NCI-H1436 treated with DMSO at 0.1 percent for 48 hours (cell line): ENCODE measurements around the gene GPR183.

ENCODE experiments used
- DNase-seq: peaks from one replicate; lab custom pipeline; 2025; lab: John Stamatoyannopoulos, UW

The GPR183 gene

GRCh38 chr13:99311748-99312492 is 4.7 kb upstream of the GPR183 start:
- no peak for DNase-seq

- no peak for DNase-seq
Observed at GRCh38 chr13:99311137-99311536, 3.9 kb upstream of the GPR183 start.

- no peak for DNase-seq
Observed at GRCh38 chr13:99310382-99311031, 3.3 kb upstream of the GPR183 start.

GRCh38 chr13:99308471-99309087 is 1.4 kb upstream of the GPR183 start:
- no peak for DNase-seq

- DNase-seq, result no peak
Observed at GRCh38 chr13:99307648-99308339, 595 bp upstream of the GPR183 start.

DNA sequence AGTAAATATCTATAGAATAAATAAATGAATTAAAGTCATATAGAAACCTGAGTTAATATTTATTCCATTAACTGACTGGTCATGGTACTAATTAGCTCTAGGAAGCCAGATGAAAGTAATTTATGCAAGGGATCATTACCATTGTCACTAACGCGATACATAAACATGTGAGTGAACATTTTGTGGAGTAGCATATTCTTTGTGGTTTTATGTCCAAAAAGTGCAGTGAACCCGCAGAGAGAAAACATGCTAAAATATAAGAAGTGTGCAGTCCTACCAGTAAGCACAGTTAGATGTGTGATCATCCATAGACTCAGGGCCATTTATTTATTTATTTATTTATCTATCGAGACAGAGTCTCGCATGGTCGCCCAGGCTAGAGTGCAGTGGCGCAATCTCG is 1.6 kb downstream of the GPR183 start:
- DNase-seq, result no peak

DNA sequence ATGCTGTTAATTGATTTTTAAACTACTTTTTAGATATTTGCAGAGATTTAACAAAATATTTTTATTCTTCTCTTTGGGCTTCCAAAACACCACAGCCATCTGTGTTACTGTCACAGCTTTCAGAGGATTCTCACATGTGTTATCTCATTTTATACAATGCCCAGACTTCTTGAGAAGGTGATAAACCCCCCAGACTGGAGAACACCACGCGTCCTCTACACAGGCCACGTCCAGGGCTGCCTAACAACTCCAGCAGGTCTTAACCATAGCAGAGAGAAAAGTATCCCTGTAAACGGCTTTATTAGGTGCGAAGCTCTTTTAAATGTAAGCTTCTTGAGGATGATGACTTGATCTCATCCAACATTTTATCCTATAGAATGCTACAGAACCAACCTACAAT is 2.0 kb downstream of the GPR183 start:
- DNase-seq, result no peak

DNA sequence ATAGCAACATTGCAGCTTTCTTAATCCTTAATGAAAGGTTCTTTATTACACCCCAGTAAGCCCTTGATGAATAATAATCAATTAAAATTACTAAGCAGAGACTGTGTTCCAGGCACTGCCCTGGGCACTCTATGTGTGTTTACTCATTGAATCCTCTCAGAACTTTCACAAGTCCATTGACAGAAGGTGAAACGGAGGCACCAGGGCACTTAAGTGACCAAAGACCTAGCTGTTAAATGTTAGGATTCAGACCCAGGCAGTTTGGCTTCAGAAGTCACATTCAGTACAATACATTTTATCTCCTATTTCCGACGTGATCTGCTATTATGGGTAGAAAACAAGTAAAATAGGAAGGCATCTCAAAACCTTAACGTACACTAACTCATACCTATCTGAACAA is 2.7 kb downstream of the GPR183 start:
- no peak for DNase-seq

- DNase-seq, result no peak
Observed at GRCh38 chr13:99303863-99304521, 3.2 kb downstream of the GPR183 start.

DNA sequence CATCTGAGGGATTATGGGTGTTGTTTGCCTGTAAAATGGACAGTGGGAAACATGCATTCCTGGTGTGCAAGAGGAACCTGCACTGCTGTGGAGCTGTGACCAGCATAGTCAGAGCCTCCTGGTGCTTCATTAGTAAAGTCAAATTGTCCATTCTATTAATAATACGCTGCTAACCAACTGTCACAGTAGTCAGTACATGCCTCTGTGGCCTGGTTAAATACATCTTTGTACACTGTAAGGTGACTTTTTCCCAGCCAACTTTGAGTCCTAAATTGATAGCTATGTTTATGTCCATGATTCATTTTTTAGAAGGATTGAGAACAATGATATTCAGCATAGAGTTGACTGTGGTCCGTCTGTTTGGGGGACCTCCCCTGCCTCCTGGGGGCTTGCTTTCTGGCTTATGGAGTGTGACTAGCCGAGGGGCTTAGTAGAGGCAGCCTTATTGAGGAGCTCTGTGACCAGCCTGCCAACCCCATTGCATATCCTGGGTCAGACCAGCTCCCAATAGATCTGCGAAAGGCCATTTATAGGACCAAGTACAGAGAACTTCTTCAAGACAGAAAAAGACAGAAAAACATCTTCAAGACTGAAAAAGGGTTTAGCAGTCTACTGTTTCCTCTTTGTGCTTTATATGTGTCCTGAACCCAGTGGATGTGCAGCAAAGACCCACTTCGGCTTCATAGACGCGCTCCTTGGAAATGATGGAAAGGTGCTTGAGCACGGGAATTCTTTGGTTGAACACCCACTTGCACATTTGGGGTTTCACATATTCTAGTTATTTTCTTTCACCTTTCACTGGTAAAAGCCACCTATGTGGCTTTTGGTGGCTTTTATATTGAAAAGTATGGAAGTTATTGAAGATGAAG is 4.3 kb downstream of the GPR183 start:
- no peak for DNase-seq

DNA sequence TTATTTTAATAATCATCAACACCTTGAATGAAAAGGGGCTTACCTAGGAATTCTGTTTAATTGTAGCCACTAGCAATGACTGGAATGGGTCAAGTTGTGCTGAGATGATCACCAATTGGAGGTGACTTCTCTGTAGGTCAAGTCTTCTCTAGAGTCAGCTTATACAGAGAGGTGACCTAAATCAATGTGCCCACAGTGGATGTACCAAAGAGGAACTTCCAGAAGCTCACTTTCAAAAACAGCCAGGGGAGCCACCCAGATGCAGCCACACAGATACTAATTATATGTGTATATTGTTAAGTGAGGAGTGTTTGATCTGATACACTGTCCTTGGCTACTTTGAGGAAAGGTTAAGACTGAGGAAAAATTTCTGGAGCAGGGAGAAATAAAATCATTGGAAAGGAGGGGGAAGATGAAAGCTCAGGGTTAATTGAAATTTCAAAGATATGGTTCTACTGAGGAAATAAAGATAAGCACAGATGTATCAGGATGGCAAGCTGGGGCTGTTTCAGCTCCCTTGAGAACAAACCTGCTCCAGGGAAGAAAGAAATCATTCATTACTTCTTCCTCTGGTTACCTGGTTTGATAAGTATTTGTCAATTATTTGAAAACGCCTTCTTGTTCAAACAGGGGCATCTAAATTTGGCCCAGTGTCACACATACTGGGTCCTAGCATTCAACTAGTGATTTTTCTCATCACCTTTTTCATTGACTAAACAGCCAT is 5.1 kb downstream of the GPR183 start:
- DNase-seq, result no peak

GRCh38 chr13:99301056-99301838 is 6.0 kb downstream of the GPR183 start:
- no peak for DNase-seq

- DNase-seq, result no peak
Observed at GRCh38 chr13:99299920-99300341, 7.3 kb downstream of the GPR183 start.

DNA sequence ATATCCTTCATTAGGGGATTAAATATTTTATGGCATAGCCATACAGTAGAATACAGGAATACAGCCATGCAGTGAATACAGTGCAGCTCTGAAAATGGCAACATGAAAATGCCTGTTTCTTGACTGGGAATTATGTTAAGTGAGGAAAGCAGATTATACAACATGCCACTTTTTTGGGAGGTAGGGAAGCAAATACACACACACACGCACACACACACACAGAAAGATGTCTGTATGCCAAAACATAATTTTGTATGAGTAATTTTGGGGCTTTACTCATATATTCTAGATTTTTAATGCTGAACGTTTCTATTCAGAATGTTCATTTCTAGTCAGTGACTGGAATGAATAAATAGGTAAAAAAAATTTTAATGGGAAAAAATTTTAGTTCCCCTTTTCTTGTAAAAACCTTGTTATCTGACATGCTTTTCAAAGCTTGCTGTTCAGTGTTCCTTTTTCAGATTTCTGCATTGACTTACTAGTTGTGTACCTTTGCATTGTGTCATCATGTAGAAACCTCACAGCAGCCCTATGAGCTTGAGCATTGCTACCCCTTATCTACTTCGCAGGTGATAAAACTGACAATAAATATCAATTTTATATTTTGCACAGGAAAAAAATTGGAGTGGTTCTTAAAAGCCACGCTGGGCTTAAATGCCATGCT is 7.8 kb downstream of the GPR183 start:
- DNase-seq, result no peak

DNA sequence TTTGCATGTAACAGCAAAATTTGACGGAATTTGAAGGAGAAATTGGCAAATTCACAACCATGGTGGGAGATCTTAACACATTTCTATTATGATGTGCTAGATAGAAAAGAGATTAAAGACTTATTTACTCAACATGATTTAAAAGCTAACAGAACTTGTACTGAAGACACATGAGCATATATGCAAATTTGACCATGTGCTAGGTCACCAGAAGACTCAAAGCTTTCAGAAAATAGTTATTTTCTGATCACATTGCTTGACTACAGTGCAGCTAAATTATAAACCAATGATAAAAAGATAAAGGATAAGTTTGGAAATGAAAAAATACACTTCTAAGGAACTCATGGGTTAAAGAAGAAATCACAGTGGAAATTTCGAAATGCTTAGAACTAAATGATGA is 9.1 kb downstream of the GPR183 start:
- DNase-seq, result no peak

DNA sequence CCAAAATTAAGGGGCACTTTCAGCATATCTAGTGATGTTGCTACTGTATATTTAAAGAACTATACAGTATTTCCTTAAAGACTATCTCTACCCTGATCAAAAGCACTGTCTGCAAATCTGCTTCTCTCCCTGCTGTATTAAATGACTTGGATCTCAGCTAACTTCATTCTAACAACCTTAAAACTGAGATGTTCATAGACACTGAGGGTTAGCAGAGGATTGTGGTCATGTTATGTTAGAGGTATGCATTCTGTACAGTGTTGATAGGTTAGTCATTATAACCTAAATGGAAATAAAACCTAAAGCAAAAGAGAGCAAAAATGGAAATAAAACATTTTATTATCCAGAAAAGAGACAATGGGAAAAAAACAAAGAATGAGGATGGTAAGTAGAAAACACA is 9.9 kb downstream of the GPR183 start:
- DNase-seq, result no peak

GRCh38 chr13:99296398-99296797 is 10.8 kb downstream of the GPR183 start:
- no peak for DNase-seq

DNA sequence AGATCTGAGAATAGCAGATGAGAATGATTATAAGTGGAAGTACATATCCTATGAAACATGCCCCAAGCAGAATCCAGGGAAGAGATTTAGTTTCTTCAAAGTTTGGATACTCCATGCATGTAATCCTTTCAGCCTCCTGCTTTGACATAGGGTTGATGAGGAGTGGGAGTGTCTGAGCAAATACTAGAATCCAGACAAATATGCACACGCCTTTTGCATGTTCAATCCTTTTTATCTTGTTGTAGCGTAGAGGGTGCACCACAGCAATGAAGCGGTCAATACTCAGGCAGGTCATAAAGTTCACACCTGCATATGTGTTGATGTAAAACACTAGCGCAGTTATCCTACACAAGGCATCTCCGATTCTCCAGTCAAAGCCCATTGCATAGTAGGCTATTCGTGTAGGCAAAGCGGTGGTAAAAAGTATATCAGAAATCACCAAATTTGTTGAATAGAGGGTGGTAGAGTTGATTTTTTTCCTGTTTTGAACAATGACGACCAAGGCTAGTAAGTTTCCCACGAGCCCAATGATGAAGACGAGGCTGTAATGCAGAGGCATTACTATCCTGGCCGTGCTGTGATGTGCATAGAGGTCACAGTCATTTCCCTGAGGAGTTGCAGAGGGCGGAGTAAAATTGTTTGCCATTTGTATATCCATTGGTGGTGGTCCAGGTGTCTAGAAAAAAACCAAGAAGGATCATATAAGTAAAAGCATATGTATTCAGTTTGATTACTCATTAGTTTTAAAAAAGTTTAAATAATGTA is 11.5 kb downstream of the GPR183 start:
- no peak for DNase-seq
